WTC11 (cell line): Measurements from ENCODE around the gene SNX25. TPM values are rescaled to one million over a fixed set of nuclear protein-coding genes. Genes with fewer than 3 reads are reported as not detected.

ENCODE experiments used
- ATAC-seq: fragments of 200-7000 bp; cut with Tn5 transposase; 2 replicates; pipeline ENCODE4 v1.10.0; 2021; ENCODE audit warnings: mild to moderate bottlenecking, moderate library complexity
- CTCF ChIA-PET: fragments of 300-600 bp; sonication (Branson Sonifier 250); formaldehyde crosslinking; loops from one replicate; lab custom pipeline; 2021; ENCODE audit warnings: antibody characterized with exemption; lab: Charles Lee
- POLR2A ChIA-PET: fragments of 350-600 bp; sonication (Branson Sonifier 250); formaldehyde crosslinking; loops from one replicate; lab custom pipeline; 2021; ENCODE audit warnings: antibody characterized with exemption; lab: Charles Lee
- DNase-seq: peaks from one replicate; pipeline ENCODE4 v3.0.0; 2021; ENCODE audit warnings: low spot score
- H3K27ac Mint-ChIP-seq: 2 replicates; pipeline ENCODE4 v1.8.0; 2021; ENCODE audit warnings: mixed read lengths
- H3K27me3 Mint-ChIP-seq: 2 replicates; pipeline ENCODE4 v1.8.0; 2021; ENCODE audit warnings: low read depth, mild to moderate bottlenecking, moderate library complexity, mixed read lengths
- H3K36me3 Mint-ChIP-seq: 2 replicates; pipeline ENCODE4 v1.8.0; 2021; ENCODE audit warnings: mixed read lengths
- H3K4me1 Mint-ChIP-seq: 2 replicates; pipeline ENCODE4 v1.8.0; 2022; ENCODE audit warnings: mixed read lengths
- H3K4me3 Mint-ChIP-seq: 2 replicates; pipeline ENCODE4 v1.8.0; 2021; ENCODE audit warnings: mild to moderate bottlenecking, moderate library complexity, mixed read lengths
- H3K9me3 Mint-ChIP-seq: 2 replicates; pipeline ENCODE4 v1.8.0; 2021; ENCODE audit warnings: mixed read lengths
- ARID4B ChIP-seq: sonication (generic); formaldehyde crosslinking; IDR thresholded peaks from 2 replicates; pipeline ENCODE4 v1.8.0; 2023; ENCODE audit warnings: missing genetic modification reagents, mild to moderate bottlenecking, borderline replicate concordance
- ATF2 ChIP-seq: sonication (generic); formaldehyde crosslinking; IDR thresholded peaks from 2 replicates; pipeline ENCODE4 v1.8.1; 2022; ENCODE audit warnings: low read depth, missing genetic modification reagents, borderline replicate concordance
- ATF3 ChIP-seq: sonication (generic); formaldehyde crosslinking; conservative IDR thresholded peaks from 2 replicates; pipeline ENCODE4 v1.8.1; 2022; ENCODE audit warnings: mild to moderate bottlenecking, missing genetic modification reagents
- CREM ChIP-seq: sonication (generic); formaldehyde crosslinking; IDR thresholded peaks from 2 replicates; pipeline ENCODE4 v1.8.1; 2022; ENCODE audit warnings: mild to moderate bottlenecking, missing genetic modification reagents, moderate library complexity
- E2F1 ChIP-seq: sonication (generic); formaldehyde crosslinking; IDR thresholded peaks from 2 replicates; pipeline ENCODE4 v1.8.0; 2022; ENCODE audit warnings: mild to moderate bottlenecking, missing genetic modification reagents
- ELF4 ChIP-seq: sonication (generic); formaldehyde crosslinking; IDR thresholded peaks from 2 replicates; pipeline ENCODE4 v1.8.1; 2022; ENCODE audit warnings: low read depth, mild to moderate bottlenecking, moderate library complexity, missing genetic modification reagents
- EMX1 ChIP-seq: fragments of 250-450 bp; sonication (Bioruptor Pico); IDR thresholded peaks from 2 replicates; pipeline ENCODE4 v1.8.0; 2021; ENCODE audit warnings: mild to moderate bottlenecking
- FOXK1 ChIP-seq: sonication (generic); formaldehyde crosslinking; IDR thresholded peaks from 2 replicates; pipeline ENCODE4 v1.8.0; 2022; ENCODE audit warnings: mild to moderate bottlenecking, moderate library complexity, missing genetic modification reagents
- FOXP4 ChIP-seq: sonication (generic); formaldehyde crosslinking; IDR thresholded peaks from 2 replicates; pipeline ENCODE4 v1.8.0; 2022; ENCODE audit warnings: mild to moderate bottlenecking, missing genetic modification reagents
- GABPB1 ChIP-seq: sonication (generic); formaldehyde crosslinking; IDR thresholded peaks from 2 replicates; pipeline ENCODE4 v1.8.1; 2023; ENCODE audit warnings: mild to moderate bottlenecking, missing genetic modification reagents
- HMGXB4 ChIP-seq: sonication (generic); formaldehyde crosslinking; IDR thresholded peaks from 2 replicates; pipeline ENCODE4 v1.8.1; 2023; ENCODE audit warnings: mild to moderate bottlenecking, moderate library complexity, missing genetic modification reagents
- KAT7 ChIP-seq: sonication (generic); formaldehyde crosslinking; IDR thresholded peaks from 2 replicates; pipeline ENCODE4 v1.8.1; 2023; ENCODE audit warnings: missing genetic modification reagents, mild to moderate bottlenecking, borderline replicate concordance
- MAX ChIP-seq: sonication (generic); formaldehyde crosslinking; IDR thresholded peaks from 2 replicates; pipeline ENCODE4 v1.8.0; 2022; ENCODE audit warnings: mild to moderate bottlenecking, missing genetic modification reagents
- MYBL2 ChIP-seq: sonication (generic); formaldehyde crosslinking; IDR thresholded peaks from 2 replicates; pipeline ENCODE4 v1.8.1; 2023; ENCODE audit warnings: mild to moderate bottlenecking, moderate library complexity, missing genetic modification reagents
- NFYB ChIP-seq: sonication (generic); formaldehyde crosslinking; conservative IDR thresholded peaks from 2 replicates; pipeline ENCODE4 v1.8.0; 2022; ENCODE audit warnings: low read depth, missing genetic modification reagents
- TCF7 ChIP-seq: sonication (generic); formaldehyde crosslinking; IDR thresholded peaks from 2 replicates; pipeline ENCODE4 v1.8.0; 2022; ENCODE audit warnings: mild to moderate bottlenecking, low read depth, missing genetic modification reagents, moderate library complexity
- ZNF281 ChIP-seq: sonication (generic); formaldehyde crosslinking; IDR thresholded peaks from 2 replicates; pipeline ENCODE4 v1.8.0; 2023; ENCODE audit warnings: mild to moderate bottlenecking, missing genetic modification reagents
- ZSCAN18 ChIP-seq: fragments of 250-450 bp; sonication (Bioruptor Pico); IDR thresholded peaks from 2 replicates; pipeline ENCODE4 v2.1.2; 2022; ENCODE audit warnings: mild to moderate bottlenecking, moderate library complexity
- total RNA-seq: library from RNA; stranded (reverse); gene quantifications from 3 replicates; pipeline ENCODE4 v1.2.3, GENCODE V29; 2021

Gene SNX25
- total RNA-seq, 1 experiment from 2014 or later = 16.9 TPM

- peaks cover 39% of the 10 kb centered on the region for H3K36me3 Mint-ChIP-seq
- peak overlapping the region; percentile 48; the same call in 1 of the 2 replicates for H3K27ac Mint-ChIP-seq
- TF ChIP-seq ZSCAN18 (CRISPR knock-in tag) (no peak), EMX1 (no peak), ZNF281 (CRISPR knock-in tag) (no peak), E2F1 (CRISPR knock-in tag) (no peak), GABPB1 (CRISPR knock-in tag) (no peak), FOXK1 (CRISPR knock-in tag) (no peak), CREM (no peak), NFYB (CRISPR knock-in tag) (no peak), HMGXB4 (no peak), ELF4 (CRISPR knock-in tag) (no peak), FOXP4 (CRISPR knock-in tag) (no peak), ATF2 (CRISPR knock-in tag) (no peak), MYBL2 (CRISPR knock-in tag) (no peak), TCF7 (CRISPR knock-in tag) (no peak), KAT7 (CRISPR knock-in tag) (no peak), MAX (CRISPR knock-in tag) (no peak), ARID4B (CRISPR knock-in tag) (no peak), ATF3 (CRISPR knock-in tag) (no peak)
- ChIA-PET POLR2A (no interaction called here), CTCF (no interaction called here)
- peaks cover 15% of the 10 kb centered on the region for H3K4me1 Mint-ChIP-seq
- DNase-seq (no peak), ATAC-seq (no peak)
- H3K27me3 Mint-ChIP-seq = no peaks in the 10 kb centered on the region
- peaks cover 4% of the 10 kb centered on the region; the same call in 1 of the 2 replicates for H3K9me3 Mint-ChIP-seq
- H3K4me3 Mint-ChIP-seq = no peak overlapping the region
Observed at GRCh38 chr4:185351691-185352090, 142.3 kb downstream of the SNX25 start.
